Measurements from ENCODE around the gene MYORG.
"Not testable (repeated sequence)": the region's sequence is repeated elsewhere in the genome, so short reads cannot be mapped to it uniquely, and the experiment has no call there.

MYORG gene

GRCh38 chr9:34367751-34368410, 8.8 kb downstream of the MYORG start:
- not testable (repeated sequence) for DNase-seq

- DNase-seq, result no peak
Observed at GRCh38 chr9:34366365-34366764, 10.3 kb downstream of the MYORG start.

- DNase-seq, result no peak
Observed at GRCh38 chr9:34365282-34365681, 11.4 kb downstream of the MYORG start.

DNA sequence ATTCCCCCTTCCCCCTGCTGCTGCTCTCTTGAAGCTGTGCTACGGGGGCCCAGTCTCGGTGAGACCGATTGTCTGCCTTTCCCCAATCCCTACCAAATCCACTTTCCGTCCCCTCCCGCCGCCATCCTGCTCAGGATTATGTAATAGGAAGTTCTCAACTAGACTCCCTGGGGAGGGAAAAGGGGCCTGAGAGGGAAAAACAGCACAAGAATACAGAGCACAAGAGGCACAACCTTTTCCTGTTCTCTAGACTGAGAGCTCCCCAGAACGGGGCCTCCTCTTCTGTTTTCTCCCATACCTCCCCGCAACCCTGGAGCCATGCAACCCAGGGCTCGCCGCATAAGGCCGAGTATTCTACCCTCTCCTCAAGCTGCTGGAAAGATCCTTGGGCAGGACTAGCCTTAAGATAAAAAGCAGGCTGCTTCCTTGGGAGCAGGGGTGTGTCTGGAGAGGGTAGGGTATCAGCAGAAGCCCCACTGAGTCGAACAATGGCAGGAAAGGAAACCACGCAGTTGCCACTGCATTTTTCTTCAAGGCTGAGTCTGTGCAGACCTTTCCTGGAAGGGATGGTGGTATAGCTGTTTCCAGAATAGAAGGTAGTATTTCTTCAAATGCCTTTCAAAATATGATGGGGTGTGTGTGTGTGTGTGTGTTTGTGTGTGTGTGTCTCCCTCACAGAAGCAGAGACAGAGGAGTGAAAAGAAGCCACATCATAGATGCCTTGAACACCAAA, 12.9 kb downstream of the MYORG start:
- DNase-seq, result no peak

- no peak for DNase-seq
Observed at GRCh38 chr9:34362614-34363214, 14.0 kb downstream of the MYORG start.

DNA sequence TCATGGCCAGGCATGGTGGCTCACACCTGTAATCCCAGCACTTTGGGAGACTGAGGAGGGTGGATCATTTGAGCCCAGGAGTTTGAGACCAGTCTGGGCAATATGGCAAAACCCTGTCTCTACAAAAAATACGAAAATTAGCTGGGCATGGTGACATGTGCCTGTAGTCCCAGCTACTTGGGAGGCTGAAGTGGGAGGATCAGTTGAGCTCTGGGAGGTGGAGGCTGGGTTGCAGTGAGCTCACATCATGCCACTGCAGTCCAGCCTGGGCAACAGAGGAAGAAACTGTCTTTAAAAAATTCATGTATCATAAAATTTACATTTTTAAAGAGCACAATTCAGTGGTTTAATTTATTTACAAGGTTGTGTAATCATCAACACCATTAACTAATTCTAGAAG, 23.7 kb downstream of the MYORG start:
- not testable (repeated sequence) for DNase-seq

DNA sequence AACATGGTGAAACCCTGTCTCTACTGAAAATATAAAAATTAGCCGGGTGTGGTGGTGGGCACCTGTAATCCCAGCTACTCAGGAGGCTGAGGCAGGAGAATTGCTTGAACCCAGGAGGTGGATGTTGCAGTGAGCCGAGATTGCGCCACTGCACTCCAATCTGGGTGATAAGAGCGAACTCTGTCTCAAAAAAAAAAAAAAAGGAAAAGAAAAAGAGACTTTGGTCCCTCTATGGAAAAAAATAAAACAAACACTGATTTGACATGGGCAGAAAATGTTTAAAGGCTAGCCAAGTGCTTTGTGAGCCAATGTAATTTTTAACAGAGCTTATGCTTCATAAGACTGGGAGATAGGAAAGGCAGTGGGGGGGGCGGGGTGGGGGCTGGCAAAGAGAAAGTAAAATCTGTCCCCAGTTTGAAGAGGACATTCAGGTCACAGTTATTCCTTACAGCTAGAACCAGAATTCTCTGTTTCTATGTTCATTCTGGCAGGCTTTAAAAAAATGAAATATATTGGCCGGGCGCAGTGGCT, 24.5 kb downstream of the MYORG start:
- DNase-seq, result not testable (repeated sequence)

DNA sequence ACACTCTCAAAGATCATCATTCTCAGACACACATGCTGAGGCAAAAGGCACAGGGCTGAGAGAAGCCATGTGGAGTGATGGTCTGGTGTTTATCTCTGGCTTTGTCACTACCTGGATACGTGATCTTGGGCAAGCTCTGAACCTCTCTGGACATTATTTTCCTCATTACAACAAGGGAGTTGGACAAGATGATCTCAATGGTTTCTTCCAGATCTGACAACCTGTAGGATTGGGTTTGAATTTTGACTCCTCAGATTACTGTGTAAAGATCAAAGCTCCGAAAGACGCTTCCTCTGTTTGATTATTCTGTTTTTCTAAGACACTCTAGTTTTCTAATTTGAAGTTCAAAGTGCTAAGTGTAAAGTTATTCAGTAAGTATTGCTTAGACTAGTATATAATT, 27.4 kb downstream of the MYORG start:
- DNase-seq, result no peak

- DNase-seq, result no peak
Observed at GRCh38 chr9:34347800-34348158, 28.9 kb downstream of the MYORG start.

DNA sequence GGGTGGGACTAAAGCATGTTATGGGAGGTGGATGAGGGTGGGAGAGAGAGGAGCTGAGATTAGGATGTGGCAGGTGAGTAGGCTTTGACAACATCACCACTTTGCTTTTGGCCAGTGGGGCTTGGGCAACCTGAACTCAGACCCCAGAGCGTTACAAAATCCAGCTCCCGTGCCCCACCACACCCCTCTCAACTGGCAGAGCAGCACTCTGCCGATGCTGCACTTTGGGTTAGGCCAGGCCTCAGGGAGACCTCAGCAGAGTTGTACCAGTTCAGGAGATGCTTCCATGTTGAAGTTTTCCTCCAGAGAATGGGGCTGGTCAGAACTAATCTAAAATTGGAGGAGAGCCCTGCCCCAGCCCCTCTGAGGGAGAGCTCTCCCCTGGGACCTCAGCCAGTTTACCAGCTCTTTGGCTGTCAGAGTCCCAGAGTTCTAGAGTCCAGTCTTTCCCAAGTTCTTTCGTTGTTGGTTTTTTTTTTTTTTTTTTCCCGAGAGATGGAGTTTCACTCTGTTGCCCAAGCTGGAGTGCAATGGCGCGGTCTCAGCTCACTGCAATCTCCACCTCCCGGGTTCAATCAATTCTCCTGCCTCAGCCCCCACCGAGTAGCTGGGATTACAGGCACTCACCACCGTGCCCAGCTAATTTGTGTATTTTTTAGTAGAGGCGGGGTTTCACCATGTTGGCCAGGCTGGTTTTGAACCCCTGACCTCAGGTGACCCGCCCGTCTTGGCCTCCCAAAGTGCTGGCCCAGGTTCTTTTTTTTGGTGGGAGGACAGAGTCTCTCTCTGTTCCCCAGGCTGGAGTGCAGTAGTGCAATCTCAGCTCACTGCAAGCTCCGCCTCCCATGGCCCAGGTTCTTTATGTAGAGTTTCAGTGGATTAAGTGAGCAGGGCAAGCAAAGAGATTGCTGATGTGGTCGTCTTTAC, 29.6 kb downstream of the MYORG start:
- DNase-seq, result no peak

DNA sequence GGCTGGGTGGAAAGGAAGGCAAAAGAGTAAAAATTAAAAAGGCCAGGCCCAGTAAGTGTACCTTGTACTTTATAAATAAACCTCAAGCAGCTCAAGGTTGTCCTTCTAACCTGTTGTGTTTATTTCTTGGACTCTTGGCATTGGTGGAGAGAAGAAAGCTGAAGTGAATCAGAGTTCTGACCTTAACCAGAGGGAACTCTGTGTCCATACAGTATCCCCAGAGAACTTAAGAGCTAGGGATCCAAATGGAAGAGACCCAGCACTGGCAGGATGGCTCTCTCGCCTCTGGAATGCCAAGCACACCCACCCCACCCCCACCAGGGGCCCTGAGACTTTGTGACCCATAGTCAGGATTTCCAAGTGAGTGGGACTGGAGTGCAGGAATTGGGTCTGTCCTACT, 33.1 kb downstream of the MYORG start:
- no peak for DNase-seq

- DNase-seq, result no peak
Observed at GRCh38 chr9:34343090-34343489, 33.6 kb downstream of the MYORG start.

DNA sequence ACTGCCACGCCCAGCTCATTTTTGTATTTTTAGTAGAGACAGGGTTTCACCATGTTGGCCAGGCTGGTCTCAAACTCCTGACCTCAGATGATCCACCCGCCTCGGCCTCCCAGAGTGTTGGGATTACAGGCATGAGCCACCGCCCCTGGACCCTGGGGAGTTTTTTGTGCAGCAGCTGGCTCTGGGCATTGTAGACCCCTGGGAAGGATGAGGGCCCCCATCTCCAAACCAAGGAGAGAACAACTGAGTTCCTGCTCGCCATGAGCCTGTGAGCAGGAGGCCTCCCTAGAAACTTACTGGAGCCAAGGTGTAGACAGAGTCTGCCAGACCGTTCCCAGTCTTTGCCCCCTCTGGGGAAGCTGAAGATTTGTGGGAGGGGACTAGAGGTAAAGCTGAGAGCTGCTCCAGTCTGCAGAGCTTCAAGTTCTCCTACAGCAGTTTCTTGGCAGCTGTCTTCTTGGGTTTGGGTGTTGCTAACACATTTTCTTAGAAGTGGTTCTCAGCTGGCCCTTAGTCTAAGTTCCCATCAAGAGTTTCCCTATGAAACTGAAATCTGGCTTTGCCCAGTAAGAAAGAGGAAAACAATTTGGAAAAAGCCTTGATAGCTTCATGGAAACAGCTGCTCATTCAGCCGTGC, 34.9 kb downstream of the MYORG start:
- no peak for DNase-seq

GRCh38 chr9:34338665-34339385, 37.9 kb downstream of the MYORG start:
- DNase-seq, result no peak

- DNase-seq, result not testable (repeated sequence)
Observed at GRCh38 chr9:34338079-34338478, 38.6 kb downstream of the MYORG start.

DNA sequence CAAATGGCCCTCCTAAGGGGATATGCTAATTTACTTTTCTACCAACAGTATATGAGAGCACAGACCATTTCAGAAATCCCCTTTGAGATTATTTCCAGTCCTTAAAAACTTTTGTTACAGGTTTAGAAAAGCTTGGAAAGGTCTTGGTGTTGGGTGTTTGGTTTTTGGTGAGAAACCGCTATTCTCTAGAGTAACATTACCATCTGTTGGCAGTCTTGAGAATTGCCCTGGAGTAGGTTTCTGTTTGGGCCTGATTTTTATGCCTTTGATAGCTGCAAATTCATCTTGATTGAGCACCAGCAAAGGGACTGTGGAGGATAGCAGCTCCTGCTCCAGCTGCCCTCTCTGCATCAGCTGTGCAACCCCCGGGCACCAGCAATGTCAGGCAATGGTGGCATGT, 39.3 kb downstream of the MYORG start:
- no peak for DNase-seq

- DNase-seq, result no peak
Observed at GRCh38 chr9:34335376-34335775, 41.3 kb downstream of the MYORG start.

DNA sequence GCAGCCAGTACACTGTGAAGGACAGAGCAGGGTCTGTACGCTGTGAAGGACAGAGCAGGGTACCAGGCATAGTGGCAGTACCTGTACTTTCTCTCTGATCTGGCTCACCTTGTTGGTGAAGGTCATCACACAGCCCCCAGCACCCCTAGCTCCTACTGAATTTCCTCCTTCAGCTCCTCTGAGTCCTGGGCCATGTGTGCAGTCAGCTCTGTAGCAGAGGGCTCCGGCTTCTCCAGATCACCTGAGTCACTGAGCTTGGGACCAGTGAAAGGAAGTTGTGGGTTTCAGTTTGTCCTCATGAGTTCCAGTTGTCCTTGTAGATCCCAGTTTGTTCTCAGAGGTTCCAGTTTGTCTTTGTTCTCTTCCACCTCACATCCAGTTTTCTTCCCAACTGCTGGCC, 41.8 kb downstream of the MYORG start:
- DNase-seq, result no peak

DNA sequence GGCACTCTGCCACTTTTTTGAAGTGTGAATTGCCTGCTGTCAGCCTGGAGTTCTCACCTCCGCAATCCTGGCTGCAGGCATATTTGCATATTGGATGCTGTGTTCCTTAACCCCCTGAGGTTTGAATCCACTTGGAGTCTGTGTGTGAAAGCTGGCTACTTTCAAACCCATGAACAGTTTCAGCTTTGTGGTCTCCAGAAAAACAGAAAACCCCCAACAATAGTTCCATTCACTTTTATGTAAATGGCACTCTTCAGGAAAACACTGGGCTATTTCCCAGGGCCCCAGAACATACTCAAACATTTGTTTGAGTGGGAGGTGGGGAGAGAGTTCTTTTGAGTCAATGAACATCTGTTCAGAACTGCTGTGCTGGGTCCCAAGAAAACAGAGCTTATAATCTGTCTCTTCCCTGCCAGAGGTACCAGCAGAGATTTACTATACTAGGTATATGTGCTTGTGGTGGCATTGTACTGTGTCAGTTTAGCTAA, 42.3 kb downstream of the MYORG start:
- no peak for DNase-seq

GRCh38 chr9:34333836-34334235, 42.9 kb downstream of the MYORG start:
- DNase-seq, result no peak
